DND-41 (cell line): ENCODE data around the gene RNU1-3.
"Not testable (repeated sequence)": the region's sequence is repeated elsewhere in the genome, so short reads cannot be mapped to it uniquely, and the experiment has no call there.

Experiments
- ATAC-seq: fragments of 200-7000 bp; cut with Tn5 transposase; 3 replicates; pipeline ENCODE4 v1.9.1; 2021; ENCODE audit warnings: low read depth; ENCODE audit not compliant: insufficient read depth
- DNase-seq: peaks from one replicate; pipeline ENCODE4 v3.0.0-alpha.2; 2020
- H2AFZ ChIP-seq: 2 replicates; pipeline ENCODE4 v1.6.0; 2012; ENCODE audit warnings: low read depth, low read length
- H3K27ac ChIP-seq: 2 replicates; pipeline ENCODE4 v1.5.1; 2012; ENCODE audit warnings: low read length, inconsistent platforms
- H3K27me3 ChIP-seq: fragments of 200-600 bp; sonication (generic); 2 replicates; pipeline ENCODE4 v1.6.0; 2012; ENCODE audit warnings: low read length, mild to moderate bottlenecking, inconsistent platforms; ENCODE audit not compliant: insufficient read depth, poor library complexity
- H3K36me3 ChIP-seq: 2 replicates; pipeline ENCODE4 v1.5.1; 2012; ENCODE audit warnings: low read length, inconsistent platforms; ENCODE audit not compliant: insufficient read depth
- H3K4me1 ChIP-seq: 2 replicates; pipeline ENCODE4 v1.5.1; 2012; ENCODE audit warnings: mild to moderate bottlenecking, low read length; ENCODE audit not compliant: insufficient read depth
- H3K4me2 ChIP-seq: 2 replicates; pipeline ENCODE4 v1.6.0; 2012; ENCODE audit warnings: mild to moderate bottlenecking, moderate library complexity, low read length, inconsistent platforms; ENCODE audit not compliant: insufficient read depth
- H3K4me3 ChIP-seq, 2 experiments: fragments of 200-600 bp in 1 of 2; shearing (Covaris generic) in 1 of 2; 2 replicates each; pipeline ENCODE4 v1.5.1; 2012 to 2016; ENCODE audit warnings: inconsistent platforms in 2 of 2, low read length in 2 of 2, mild to moderate bottlenecking in 2 of 2, low read depth in 1 of 2, moderate library complexity in 1 of 2
- H3K79me2 ChIP-seq: 2 replicates; pipeline ENCODE4 v1.6.0; 2012; ENCODE audit warnings: low read length, inconsistent platforms; ENCODE audit not compliant: insufficient read depth
- H3K9ac ChIP-seq: 2 replicates; pipeline ENCODE4 v1.6.0; 2012; ENCODE audit warnings: low read depth, mild to moderate bottlenecking, inconsistent platforms, low read length, moderate library complexity
- H3K9me3 ChIP-seq: 2 replicates; pipeline ENCODE4 v1.5.1; 2012; ENCODE audit warnings: low read length, moderate library complexity, mild to moderate bottlenecking, inconsistent platforms; ENCODE audit not compliant: insufficient read depth, severe bottlenecking
- H4K20me1 ChIP-seq: 2 replicates; pipeline ENCODE4 v1.6.0; 2012; ENCODE audit warnings: low read length; ENCODE audit not compliant: insufficient read depth
- EZH2 ChIP-seq: IDR thresholded peaks from 3 replicates; pipeline ENCODE4 v1.6.1; 2012; ENCODE audit warnings: borderline replicate concordance, low read depth, mild to moderate bottlenecking, moderate library complexity, low read length, inconsistent platforms; ENCODE audit not compliant: severe bottlenecking
- TF ChIP-seq, protein P1 (sequence below): IDR thresholded peaks from 2 replicates; pipeline ENCODE4 v1.5.1; 2012; ENCODE audit warnings: borderline replicate concordance, low read length, moderate library complexity, mild to moderate bottlenecking; ENCODE audit not compliant: poor library complexity, severe bottlenecking; ENCODE audit errors: extremely low read depth

Gene RNU1-3

DNA sequence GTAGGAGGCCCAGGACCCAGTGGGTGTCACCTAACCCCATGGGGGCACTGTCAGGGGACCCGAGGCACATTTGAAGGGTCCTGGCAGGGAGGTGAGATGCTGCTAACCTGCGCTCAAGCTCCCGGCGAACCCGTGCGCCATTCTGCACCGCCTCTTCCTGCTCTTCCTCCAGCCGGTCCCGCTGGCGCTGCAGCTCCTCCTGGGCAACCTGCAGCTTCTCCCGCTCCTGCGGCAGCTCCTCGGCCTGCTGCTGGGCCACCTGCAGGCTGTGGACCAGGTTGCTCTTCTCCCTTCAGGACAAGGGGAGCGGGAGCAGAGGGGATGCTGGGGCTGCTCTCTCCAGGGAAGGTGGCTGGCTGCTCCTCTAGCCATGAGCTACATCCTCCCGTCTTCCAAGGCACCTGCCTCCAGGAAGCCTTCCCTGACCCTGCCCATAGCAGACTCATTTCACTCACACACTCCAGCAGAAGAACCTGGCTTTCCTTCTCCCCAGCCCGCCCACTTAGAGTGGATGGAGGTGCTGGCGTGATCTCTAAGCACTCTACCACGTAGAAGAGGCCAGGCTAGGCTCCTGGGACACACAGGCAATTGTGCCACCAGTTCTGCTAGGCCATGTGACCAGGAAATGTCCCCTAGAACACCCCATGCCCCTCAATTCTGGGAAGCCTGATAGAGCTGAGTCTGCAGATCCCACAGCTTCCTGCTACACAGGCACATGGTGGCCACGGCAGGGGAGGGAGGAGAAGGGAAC, 38.2 kb downstream of the RNU1-3 start:
- H3K79me2 ChIP-seq = no peaks in the 10 kb centered on the region
- no peaks in the 10 kb centered on the region for H3K4me1 ChIP-seq
- H3K27ac ChIP-seq = no peak overlapping the region
- peaks cover 23% of the 10 kb centered on the region for H4K20me1 ChIP-seq
- no peak overlapping the region for H2AFZ ChIP-seq
- H3K27me3 ChIP-seq = no peaks in the 10 kb centered on the region
- no peak overlapping the region for H3K4me2 ChIP-seq
- peaks cover 85% of the 10 kb centered on the region for H3K36me3 ChIP-seq
- H3K9me3 ChIP-seq = no peaks in the 10 kb centered on the region
- TF ChIP-seq EZH2 = no peak
- TF ChIP-seq, protein P1, sequence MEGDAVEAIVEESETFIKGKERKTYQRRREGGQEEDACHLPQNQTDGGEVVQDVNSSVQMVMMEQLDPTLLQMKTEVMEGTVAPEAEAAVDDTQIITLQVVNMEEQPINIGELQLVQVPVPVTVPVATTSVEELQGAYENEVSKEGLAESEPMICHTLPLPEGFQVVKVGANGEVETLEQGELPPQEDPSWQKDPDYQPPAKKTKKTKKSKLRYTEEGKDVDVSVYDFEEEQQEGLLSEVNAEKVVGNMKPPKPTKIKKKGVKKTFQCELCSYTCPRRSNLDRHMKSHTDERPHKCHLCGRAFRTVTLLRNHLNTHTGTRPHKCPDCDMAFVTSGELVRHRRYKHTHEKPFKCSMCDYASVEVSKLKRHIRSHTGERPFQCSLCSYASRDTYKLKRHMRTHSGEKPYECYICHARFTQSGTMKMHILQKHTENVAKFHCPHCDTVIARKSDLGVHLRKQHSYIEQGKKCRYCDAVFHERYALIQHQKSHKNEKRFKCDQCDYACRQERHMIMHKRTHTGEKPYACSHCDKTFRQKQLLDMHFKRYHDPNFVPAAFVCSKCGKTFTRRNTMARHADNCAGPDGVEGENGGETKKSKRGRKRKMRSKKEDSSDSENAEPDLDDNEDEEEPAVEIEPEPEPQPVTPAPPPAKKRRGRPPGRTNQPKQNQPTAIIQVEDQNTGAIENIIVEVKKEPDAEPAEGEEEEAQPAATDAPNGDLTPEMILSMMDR = no peak
- no peak overlapping the region for H3K4me3 ChIP-seq
- ATAC-seq (no peak), DNase-seq (peak; percentile 8)
- no peak overlapping the region for H3K9ac ChIP-seq

DNA sequence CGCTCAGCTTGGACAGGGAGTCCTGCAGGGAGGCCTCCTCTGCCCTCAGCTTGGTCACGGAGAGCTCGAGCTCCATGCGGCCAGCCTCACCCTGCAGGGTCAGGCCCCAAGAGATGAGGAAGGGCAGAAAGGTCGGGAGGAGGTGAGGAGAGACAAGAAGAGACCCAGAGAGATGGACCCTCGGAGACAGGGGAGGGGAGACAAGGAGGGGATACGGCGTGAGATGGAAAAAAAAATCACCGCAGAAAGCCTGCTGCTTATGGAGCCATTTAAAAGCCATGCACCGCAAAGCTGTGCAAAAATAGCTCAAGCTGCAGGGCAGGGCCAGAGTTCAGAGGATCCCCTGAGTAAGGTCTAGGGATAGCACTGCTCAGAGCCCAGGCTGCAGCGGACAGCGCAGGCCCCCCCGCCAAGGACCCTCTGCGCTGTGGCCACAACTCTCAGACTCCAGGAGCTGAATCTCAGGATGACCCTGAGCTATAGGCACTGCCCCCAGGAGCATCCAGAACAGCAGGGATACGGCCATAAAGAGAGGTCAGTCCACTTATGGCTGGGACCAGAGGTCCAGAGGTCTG, 40.3 kb downstream of the RNU1-3 start:
- H3K4me3 ChIP-seq, DNase-seq, H3K79me2 ChIP-seq, H3K27me3 ChIP-seq, H3K9me3 ChIP-seq, H3K4me2 ChIP-seq, H3K4me1 ChIP-seq, H2AFZ ChIP-seq, ATAC-seq, H3K27ac ChIP-seq, H3K9ac ChIP-seq: not testable (repeated sequence)
- Histone ChIP-seq H4K20me1 (peaks cover 19% of the 10 kb centered on the region), H3K36me3 (peaks cover 86% of the 10 kb centered on the region)

DNA sequence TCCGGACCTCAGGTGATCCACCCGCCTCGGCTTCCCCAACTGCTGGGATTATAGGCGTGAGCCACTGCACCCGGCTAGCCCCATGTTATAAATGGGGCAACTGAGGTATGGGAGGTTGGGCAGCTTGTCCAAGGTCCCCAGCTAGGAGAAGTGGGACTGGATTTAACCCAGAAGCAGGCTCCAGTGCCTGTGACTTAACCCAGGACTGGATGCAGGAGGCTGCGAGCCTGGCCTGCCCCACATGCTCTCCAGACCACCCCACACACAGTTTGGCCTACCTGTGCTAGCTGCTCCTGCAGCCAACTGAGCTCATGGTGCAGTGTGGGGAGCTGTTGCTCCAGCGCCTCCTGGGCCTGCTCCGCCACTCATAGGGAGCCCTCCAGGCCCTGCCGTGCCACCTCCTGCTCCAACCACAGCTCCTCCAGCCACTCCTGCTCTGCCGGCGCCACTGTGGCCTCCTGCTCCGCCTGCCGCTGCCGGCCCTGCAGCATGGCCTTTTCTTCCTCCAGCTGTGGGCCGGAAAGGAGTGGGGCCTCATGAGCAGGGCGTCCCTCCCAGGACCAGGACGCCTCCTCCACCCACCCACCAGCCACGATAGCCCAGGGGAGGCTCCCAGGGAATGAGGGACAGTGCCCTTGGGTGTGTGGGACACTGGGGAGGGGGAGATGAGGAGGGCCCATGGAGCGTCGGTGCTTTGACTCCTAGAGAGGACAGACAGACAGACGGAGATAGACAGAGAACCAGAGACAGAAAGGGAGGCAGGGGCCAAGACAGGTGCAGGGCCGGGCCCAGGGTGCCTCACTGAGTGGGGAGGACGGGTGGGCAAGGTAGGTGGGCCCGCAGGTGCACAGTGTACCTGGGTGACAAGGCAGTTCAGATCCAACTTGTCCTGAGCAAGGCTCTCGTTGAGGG, 41.0 kb downstream of the RNU1-3 start:
- Histone ChIP-seq H4K20me1 (peaks cover 19% of the 10 kb centered on the region), H3K27me3 (no peaks in the 10 kb centered on the region), H3K4me2 (no peak overlapping the region), H3K4me1 (no peaks in the 10 kb centered on the region), H3K4me3 (no peak overlapping the region), H3K79me2 (no peaks in the 10 kb centered on the region), H3K36me3 (peaks cover 83% of the 10 kb centered on the region), H3K9ac (no peak overlapping the region), H3K9me3 (no peaks in the 10 kb centered on the region), H2AFZ (no peak overlapping the region), H3K27ac (no peak overlapping the region)
- ATAC-seq (no peak), DNase-seq (no peak)
- TF ChIP-seq, protein P1 = no peak
- TF ChIP-seq EZH2 = no peak

DNA sequence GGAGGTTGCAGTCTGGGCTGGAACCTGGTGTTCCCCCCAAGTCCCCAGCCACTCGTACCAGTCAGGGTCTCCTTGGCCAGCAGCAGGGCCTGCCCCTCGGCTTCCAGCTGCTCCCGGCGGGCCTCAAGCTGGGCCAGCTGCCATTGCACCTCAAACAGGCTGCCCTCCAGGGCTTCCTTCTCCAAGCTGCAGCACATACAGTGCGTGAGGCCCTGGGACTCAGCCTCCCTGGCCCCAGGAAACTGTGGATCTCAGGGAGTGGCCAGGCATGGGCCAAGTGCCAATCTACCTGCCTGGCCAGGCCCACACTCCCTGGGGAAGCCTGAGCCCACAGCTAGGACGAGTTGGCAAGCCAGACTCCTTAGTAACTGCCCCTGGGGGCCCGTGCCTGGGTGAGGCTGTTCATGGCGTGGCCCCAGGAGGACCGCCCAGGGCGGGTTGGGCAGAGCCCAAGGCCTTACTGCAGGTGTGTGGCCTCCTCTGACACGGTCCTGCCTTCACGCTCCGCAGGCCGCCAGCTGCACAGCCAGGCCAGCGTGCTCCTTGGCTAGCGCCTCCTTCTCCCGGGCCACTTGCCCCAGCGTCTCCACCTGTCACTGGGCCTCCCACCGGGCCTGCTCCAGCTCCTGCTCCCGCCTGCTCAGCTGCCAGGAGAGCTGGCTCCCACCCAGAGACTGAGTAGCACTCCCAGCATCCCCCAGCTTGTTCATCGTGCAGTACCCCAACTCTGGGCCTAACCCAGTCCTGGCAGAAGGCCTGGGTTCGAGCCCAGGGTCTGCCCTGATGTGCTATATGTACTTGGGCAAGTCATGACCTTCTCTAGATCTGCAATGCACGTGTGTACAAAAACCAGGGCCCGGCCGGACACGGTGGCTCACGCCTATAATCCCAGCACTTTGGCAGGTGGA, 42.7 kb downstream of the RNU1-3 start:
- H3K27me3 ChIP-seq, H2AFZ ChIP-seq, ATAC-seq, DNase-seq, H3K4me2 ChIP-seq, H3K79me2 ChIP-seq, H3K4me1 ChIP-seq, H3K9ac ChIP-seq, H3K4me3 ChIP-seq, H3K27ac ChIP-seq, H3K9me3 ChIP-seq: not testable (repeated sequence)
- peaks cover 12% of the 10 kb centered on the region for H4K20me1 ChIP-seq
- peaks cover 75% of the 10 kb centered on the region for H3K36me3 ChIP-seq

DNA sequence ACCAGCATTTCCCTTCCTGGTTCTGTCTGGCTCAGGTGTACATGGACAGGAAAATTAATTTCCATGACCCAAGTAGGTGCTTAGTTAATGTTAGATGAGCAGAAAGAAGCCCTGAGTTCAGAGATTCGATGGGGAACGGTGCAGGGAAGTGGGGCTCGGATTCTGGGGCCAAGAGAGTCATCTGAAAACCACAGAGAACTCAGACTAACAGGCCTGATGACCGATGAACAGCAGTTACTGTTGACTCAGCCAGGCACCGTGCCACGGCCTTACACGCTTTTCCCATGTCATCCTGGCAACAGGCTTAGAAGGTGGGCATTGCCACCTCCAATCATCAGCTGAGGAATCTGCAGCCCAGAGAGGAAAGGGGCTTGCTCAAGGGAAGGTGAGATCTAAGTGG, 43.4 kb downstream of the RNU1-3 start:
- not testable (repeated sequence) for H3K4me1 ChIP-seq, H3K79me2 ChIP-seq, H4K20me1 ChIP-seq, H3K27me3 ChIP-seq, H3K4me2 ChIP-seq, H3K9ac ChIP-seq, H3K9me3 ChIP-seq, H3K4me3 ChIP-seq, DNase-seq, ATAC-seq, H3K27ac ChIP-seq, H2AFZ ChIP-seq
- peaks cover 74% of the 10 kb centered on the region for H3K36me3 ChIP-seq
